BJ (cell line): ENCODE measurements around the gene MUC6. TPM values are rescaled to one million over a fixed set of nuclear protein-coding genes. Genes with fewer than 3 reads are reported as not detected.

Source experiments
- CTCF ChIA-PET: fragments of 350-600 bp; formaldehyde crosslinking; extraction: SDS; loops from one replicate; lab custom pipeline; 2021; ENCODE audit warnings: antibody characterized with exemption, inconsistent platforms; lab: Yijun Ruan, JAX
- POLR2A ChIA-PET: fragments of 300-600 bp; sonication (Branson Sonifier 250); formaldehyde crosslinking; extraction: SDS; loops from one replicate; lab custom pipeline; 2021; ENCODE audit warnings: antibody characterized with exemption; lab: Charles Lee
- DNase-seq: peaks from one replicate; pipeline ENCODE4 v3.0.0-alpha.2; 2011; ENCODE audit warnings: low read depth
- H3K27me3 ChIP-seq: 2 replicates; pipeline ENCODE4 v1.6.0; 2011; ENCODE audit warnings: low read length; ENCODE audit not compliant: control insufficient read depth, insufficient read depth
- H3K36me3 ChIP-seq: 2 replicates; pipeline ENCODE4 v1.5.1; 2011; ENCODE audit warnings: low read length; ENCODE audit not compliant: control insufficient read depth, insufficient read depth
- H3K4me3 ChIP-seq: 2 replicates; pipeline ENCODE4 v1.5.1; 2011; ENCODE audit warnings: low read depth, mild to moderate bottlenecking, control low read depth, low read length
- polyA plus RNA-seq: library from polyadenylated mRNA; depleted of rRNA; stranded (reverse); fragments of >200 nt; gene quantifications from 2 replicates; pipeline ENCODE4 v1.2.3, GENCODE V29; 2011
- TF ChIP-seq, protein P1 (sequence below): IDR thresholded peaks from 2 replicates; pipeline ENCODE4 v1.5.1; 2011; ENCODE audit warnings: low read depth, mild to moderate bottlenecking, control low read depth, inconsistent platforms, low read length, moderate library complexity; ENCODE audit not compliant: insufficient read depth

The MUC6 gene
- polyA plus RNA-seq, 1 experiment = not detected

DNA sequence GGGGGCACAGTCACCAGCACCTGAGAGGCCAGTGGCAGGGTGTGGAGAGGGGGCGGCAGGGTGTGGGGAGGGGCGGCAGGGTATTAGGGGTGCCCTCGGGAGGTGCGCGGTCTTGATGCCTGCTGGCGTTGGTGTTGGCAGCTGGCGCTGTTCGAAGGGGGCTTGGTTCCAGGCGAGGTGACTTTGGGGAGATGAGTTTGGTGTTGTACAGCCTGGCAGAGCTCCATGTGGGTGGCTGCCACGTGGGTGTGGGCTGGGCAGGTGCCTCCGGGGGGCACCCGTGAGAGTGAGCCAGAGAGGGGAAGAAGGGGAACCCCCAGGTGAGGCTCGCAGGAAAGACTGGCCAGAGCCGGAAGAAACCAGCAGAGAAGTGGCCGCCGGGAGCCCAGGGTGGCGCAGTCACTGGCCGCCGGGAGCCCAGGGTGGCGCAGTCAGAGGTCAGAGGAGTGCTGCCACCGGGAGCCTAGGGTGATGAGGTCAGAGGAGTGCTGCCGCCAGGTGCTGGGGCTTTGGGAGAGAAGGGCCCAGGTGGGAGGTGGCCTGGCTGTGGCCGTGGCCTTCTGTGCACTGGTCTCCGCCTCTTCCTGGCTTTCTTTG is 44.7 kb downstream of the MUC6 start:
- ChIA-PET CTCF (no interaction called here), POLR2A (no interaction called here)
- no peak overlapping the region for H3K4me3 ChIP-seq
- TF ChIP-seq, protein P1, sequence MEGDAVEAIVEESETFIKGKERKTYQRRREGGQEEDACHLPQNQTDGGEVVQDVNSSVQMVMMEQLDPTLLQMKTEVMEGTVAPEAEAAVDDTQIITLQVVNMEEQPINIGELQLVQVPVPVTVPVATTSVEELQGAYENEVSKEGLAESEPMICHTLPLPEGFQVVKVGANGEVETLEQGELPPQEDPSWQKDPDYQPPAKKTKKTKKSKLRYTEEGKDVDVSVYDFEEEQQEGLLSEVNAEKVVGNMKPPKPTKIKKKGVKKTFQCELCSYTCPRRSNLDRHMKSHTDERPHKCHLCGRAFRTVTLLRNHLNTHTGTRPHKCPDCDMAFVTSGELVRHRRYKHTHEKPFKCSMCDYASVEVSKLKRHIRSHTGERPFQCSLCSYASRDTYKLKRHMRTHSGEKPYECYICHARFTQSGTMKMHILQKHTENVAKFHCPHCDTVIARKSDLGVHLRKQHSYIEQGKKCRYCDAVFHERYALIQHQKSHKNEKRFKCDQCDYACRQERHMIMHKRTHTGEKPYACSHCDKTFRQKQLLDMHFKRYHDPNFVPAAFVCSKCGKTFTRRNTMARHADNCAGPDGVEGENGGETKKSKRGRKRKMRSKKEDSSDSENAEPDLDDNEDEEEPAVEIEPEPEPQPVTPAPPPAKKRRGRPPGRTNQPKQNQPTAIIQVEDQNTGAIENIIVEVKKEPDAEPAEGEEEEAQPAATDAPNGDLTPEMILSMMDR = no peak
- H3K27me3 ChIP-seq = no peaks in the 10 kb centered on the region
- peaks cover 49% of the 10 kb centered on the region for H3K36me3 ChIP-seq
- no peak for DNase-seq

DNA sequence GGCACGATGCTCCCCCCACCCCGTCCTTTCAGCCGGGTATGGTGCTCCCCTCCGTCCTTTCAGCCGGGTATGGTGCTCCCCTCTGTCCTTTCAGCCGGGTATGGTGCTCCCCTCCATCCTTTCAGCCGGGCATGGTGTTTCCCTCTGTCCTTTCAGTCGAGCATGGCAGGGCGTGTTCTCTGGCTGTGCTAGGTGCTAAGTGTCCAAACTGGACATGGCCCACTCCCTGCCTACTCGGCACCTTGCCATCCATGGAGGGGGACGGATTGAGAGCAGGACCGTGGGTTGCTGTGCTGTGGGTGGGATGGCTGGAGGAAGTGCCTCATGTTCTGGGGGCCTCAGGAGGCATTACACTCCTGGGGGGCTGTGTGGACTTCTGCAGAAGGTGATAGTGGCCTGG is 45.5 kb downstream of the MUC6 start:
- TF ChIP-seq, protein P1 = no peak
- DNase-seq = no peak
- Histone ChIP-seq H3K4me3 (no peak overlapping the region), H3K27me3 (no peaks in the 10 kb centered on the region), H3K36me3 (peaks cover 52% of the 10 kb centered on the region)
- CTCF ChIA-PET = no interaction called here
- POLR2A ChIA-PET = no interaction called here

DNA sequence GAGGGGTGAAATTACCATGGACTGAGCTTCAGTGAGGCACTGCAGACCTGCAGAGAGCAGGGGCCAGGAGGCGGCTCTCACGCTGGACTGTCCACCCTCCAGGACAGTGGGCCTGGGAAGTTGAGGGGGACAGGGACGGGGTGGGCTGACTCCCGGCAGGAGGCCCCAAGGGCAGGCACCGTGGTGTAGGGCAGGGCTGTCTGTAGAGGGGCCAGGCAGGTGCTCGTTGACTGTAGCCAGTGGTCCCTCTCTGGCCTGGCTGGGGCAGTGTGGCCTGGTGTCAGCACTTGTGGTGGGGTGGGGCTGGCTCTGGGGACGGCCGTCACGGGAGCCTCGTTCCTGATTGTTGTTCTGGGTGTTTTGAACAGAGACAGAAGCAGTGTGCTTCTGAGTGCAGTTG is 46.4 kb downstream of the MUC6 start:
- DNase-seq = no peak
- ChIA-PET POLR2A (no interaction called here), CTCF (no interaction called here)
- TF ChIP-seq, protein P1 = no peak
- Histone ChIP-seq H3K4me3 (no peak overlapping the region), H3K27me3 (no peaks in the 10 kb centered on the region), H3K36me3 (peaks cover 60% of the 10 kb centered on the region)

DNA sequence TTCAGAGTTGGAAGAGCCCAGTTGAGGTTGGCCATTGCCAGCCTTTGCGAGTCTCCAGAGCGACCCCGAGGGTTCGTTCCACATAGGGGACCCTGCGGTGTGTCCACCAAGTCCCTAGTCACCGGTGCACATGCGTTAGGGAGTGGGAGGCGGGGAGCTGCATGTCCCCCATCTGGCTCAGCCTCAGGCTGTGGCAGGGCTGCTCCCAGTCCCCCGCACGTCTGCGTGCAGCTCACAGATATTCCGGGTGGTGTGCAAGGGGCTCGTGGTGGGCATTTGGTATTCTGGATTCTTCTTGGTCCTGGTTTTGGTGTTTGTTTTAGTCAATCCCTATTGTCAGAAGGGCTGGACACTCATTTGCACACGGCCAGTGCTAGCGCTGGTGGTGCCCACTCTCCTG is 48.8 kb downstream of the MUC6 start:
- no peak for DNase-seq
- H3K27me3 ChIP-seq = no peaks in the 10 kb centered on the region
- ChIA-PET CTCF (no interaction called here), POLR2A (no interaction called here)
- TF ChIP-seq, protein P1 = no peak
- H3K4me3 ChIP-seq = no peak overlapping the region
- peaks cover 62% of the 10 kb centered on the region for H3K36me3 ChIP-seq

DNA sequence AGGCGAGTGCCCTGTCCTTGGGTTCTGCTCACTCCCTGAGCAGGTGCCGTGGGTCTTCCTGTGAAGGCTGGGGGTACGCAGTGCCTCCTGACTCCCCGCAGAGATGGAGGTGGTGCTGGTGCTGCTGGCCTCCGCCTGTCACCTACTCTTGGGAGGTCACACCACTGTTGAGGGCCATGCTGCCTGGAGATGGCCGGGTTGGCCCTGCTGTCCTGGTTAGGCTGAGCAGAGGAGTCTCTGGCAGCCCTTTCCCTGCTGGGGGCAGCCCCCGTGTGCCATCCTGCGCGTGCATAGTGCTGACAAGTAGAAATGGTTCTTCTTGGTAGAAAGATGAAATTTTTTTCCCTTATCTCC is 49.6 kb downstream of the MUC6 start:
- ChIA-PET CTCF (no interaction called here), POLR2A (no interaction called here)
- DNase-seq = no peak
- TF ChIP-seq, protein P1 = no peak
- H3K36me3 ChIP-seq = peaks cover 58% of the 10 kb centered on the region
- H3K4me3 ChIP-seq = no peak overlapping the region
- no peaks in the 10 kb centered on the region for H3K27me3 ChIP-seq
